HG03432 (cell line): ENCODE data around the gene SLC26A5.
"Not testable (repeated sequence)": the region's sequence is repeated elsewhere in the genome, so short reads cannot be mapped to it uniquely, and the experiment has no call there.

Source experiments
- ATAC-seq: cut with Tn5 transposase; IDR thresholded peaks from one replicate; pipeline ENCODE4 v1.9.1; 2021; ENCODE audit warnings: mild to moderate bottlenecking, moderate library complexity; ENCODE audit not compliant: unreplicated experiment

SLC26A5 gene

GRCh38 chr7:103446049-103446520 is at the start of gene SLC26A5:
TSS of gene SLC26A5 (minus strand) at chr7:103446207. CDS start at chr7:103421514, 24,693 bp downstream.
- peak; percentile 70 for ATAC-seq

GRCh38 chr7:103487419-103487818 is 41.4 kb upstream of the SLC26A5 start:
- ATAC-seq: no peak

GRCh38 chr7:103486873-103487272 is 40.9 kb upstream of the SLC26A5 start:
- ATAC-seq: not testable (repeated sequence)

- ATAC-seq: no peak
Observed at GRCh38 chr7:103480771-103481170, 34.8 kb upstream of the SLC26A5 start.

GRCh38 chr7:103474956-103475355 is 28.9 kb upstream of the SLC26A5 start:
- ATAC-seq: no peak

GRCh38 chr7:103469095-103469948 is 23.3 kb upstream of the SLC26A5 start:
- ATAC-seq: no peak

- no peak for ATAC-seq
Observed at GRCh38 chr7:103466814-103467213, 20.8 kb upstream of the SLC26A5 start.

GRCh38 chr7:103462358-103462757 is 16.4 kb upstream of the SLC26A5 start:
- ATAC-seq: no peak

GRCh38 chr7:103447073-103447960 is 1.3 kb upstream of the SLC26A5 start:
- ATAC-seq: peak; percentile 69

- peak; percentile 37 for ATAC-seq
Observed at GRCh38 chr7:103445228-103446048, 569 bp downstream of the SLC26A5 start.

- ATAC-seq: no peak
Observed at GRCh38 chr7:103439661-103440060, 6.3 kb downstream of the SLC26A5 start.

GRCh38 chr7:103437623-103438022 is 8.4 kb downstream of the SLC26A5 start:
- ATAC-seq: no peak

- ATAC-seq: peak; percentile 89
Observed at GRCh38 chr7:103432712-103433111, 13.3 kb downstream of the SLC26A5 start.

GRCh38 chr7:103425177-103425576 is 20.8 kb downstream of the SLC26A5 start:
- ATAC-seq: no peak

GRCh38 chr7:103423467-103424179 is 22.4 kb downstream of the SLC26A5 start:
- no peak for ATAC-seq

GRCh38 chr7:103420857-103421384 is 25.1 kb downstream of the SLC26A5 start:
- no peak for ATAC-seq

- ATAC-seq: no peak
Observed at GRCh38 chr7:103418241-103418640, 27.8 kb downstream of the SLC26A5 start.

- ATAC-seq: no peak
Observed at GRCh38 chr7:103413407-103413806, 32.6 kb downstream of the SLC26A5 start.

GRCh38 chr7:103412151-103412550 is 33.9 kb downstream of the SLC26A5 start:
- no peak for ATAC-seq
